NB4 (cell line): ENCODE measurements around the gene KIDINS220.

ENCODE experiments used
- DNase-seq: peaks from one replicate; pipeline ENCODE4 v3.0.0; 2010; ENCODE audit warnings: low read depth
- H3K4me3 ChIP-seq: one replicate; pipeline ENCODE4 v1.5.1; 2011; ENCODE audit warnings: mild to moderate bottlenecking, low read depth, low read length, moderate library complexity
- MYC ChIP-seq: IDR thresholded peaks from 2 replicates; pipeline ENCODE4 v1.6.1; 2011; ENCODE audit warnings: low read depth, low read length
- POLR2A ChIP-seq: IDR thresholded peaks from 2 replicates; pipeline ENCODE4 v1.6.1; 2011; ENCODE audit warnings: mild to moderate bottlenecking; ENCODE audit not compliant: insufficient read length; ENCODE audit errors: extremely low read depth
- TF ChIP-seq, protein P1 (sequence below): IDR thresholded peaks from 2 replicates; pipeline ENCODE4 v1.6.1; 2011; ENCODE audit warnings: low read depth, low read length
- TF ChIP-seq, protein P2 (sequence below): IDR thresholded peaks from one replicate; pipeline ENCODE4 v1.5.1; 2012; ENCODE audit warnings: low read depth, low read length

KIDINS220 gene

DNA sequence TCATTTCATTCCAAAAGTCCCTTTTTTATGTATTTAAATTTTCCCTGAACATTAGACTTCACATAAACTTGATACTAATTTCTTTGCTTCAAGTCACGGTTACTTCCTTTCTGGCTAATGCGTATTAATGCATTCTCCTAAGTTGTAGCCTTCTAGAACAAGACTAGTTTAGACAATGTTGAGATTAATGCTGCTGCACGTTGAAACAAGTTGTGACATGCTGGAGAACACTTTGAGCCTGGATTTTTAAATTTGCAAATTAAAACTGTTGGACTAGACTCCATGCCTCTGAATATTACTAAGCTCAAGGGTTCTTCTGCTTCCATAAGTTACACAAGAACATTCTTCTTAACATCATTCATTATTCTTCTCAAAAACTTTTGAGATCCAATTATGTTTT lies 126.5 kb downstream of the KIDINS220 start:
- no peak for DNase-seq
- H3K4me3 ChIP-seq, result no peak overlapping the region
- TF ChIP-seq, protein P1, sequence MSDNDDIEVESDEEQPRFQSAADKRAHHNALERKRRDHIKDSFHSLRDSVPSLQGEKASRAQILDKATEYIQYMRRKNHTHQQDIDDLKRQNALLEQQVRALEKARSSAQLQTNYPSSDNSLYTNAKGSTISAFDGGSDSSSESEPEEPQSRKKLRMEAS, result no peak
- TF ChIP-seq, protein P2, sequence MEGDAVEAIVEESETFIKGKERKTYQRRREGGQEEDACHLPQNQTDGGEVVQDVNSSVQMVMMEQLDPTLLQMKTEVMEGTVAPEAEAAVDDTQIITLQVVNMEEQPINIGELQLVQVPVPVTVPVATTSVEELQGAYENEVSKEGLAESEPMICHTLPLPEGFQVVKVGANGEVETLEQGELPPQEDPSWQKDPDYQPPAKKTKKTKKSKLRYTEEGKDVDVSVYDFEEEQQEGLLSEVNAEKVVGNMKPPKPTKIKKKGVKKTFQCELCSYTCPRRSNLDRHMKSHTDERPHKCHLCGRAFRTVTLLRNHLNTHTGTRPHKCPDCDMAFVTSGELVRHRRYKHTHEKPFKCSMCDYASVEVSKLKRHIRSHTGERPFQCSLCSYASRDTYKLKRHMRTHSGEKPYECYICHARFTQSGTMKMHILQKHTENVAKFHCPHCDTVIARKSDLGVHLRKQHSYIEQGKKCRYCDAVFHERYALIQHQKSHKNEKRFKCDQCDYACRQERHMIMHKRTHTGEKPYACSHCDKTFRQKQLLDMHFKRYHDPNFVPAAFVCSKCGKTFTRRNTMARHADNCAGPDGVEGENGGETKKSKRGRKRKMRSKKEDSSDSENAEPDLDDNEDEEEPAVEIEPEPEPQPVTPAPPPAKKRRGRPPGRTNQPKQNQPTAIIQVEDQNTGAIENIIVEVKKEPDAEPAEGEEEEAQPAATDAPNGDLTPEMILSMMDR, result no peak
- TF ChIP-seq POLR2A (no peak), MYC (no peak)

DNA sequence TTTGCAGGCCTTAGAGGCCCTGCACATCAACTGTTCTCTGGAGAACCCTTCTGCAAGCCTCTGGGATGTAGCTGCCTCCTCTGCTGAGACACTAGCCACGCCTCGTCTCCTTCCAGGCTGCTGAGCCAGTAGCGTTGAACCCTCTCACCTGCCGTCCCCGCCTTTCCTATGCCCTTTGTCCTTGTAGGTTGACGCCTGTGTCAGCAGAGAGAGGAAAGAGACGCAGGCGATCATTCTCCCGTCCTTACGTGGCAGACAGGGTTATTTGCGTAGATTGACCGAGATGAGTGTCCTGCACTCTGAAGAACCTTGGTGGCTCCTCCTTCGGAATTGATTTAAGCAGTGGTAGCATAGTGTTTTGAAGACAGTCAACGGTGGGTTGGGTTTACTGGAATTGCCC lies 127.8 kb downstream of the KIDINS220 start:
- TF ChIP-seq, protein P1, result no peak
- TF ChIP-seq POLR2A (no peak), MYC (no peak)
- TF ChIP-seq, protein P2, result no peak
- no peak for DNase-seq
- H3K4me3 ChIP-seq, result no peak overlapping the region

DNA sequence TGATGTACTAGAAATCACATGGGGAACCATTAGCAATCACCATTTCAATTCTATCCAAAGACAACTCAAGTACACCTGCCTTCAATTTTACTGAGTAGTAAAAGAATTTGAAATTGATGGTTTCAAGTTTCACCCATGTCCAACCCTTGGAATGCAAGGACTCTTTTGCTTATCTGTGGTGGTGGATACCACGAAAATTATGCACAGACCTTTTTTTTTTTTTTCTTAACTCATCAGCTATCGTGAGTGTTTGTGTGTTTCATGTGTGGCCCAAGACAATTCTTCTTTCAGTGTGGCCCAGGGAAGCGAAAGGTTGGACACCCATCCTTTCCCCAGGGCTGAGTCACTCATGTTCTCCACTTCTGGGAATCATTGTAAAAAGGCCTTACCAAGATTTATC lies 132.5 kb downstream of the KIDINS220 start:
- no peak for TF ChIP-seq POLR2A
- TF ChIP-seq, protein P1, result no peak
- TF ChIP-seq, protein P2, result no peak
- TF ChIP-seq MYC, result no peak

DNA sequence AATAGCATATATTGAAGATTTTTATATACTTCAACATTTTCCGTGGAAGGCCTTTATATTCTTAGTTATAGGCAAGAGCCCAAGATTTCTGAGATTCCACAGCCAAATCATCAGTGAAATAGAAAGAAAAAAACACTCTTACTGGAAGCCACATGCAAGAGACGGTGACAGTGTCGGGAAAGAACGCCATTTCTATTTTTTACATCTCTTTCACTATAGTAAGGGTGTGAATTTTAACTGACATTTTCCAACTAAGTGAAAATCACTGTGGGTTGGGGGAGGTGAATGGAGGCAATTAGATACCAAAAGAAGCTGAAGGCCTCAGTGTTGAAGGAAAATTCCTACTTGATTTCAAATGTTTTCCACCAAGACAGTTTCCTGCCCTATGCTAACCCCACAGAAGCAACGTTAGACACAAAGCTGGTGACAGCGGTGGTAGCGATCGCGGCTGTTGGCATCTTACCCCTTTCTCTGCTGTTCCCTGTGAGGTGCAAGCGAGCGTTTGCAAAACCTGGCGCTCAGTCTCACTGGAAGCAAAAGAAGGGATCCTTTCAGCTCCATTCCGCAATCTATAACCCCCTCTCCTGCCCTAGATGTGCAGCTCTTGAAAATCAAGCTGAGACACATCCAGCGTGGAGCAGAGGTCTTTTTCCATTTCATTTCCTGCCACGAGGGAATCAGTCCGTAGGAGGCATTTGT lies 135.6 kb downstream of the KIDINS220 start:
- H3K4me3 ChIP-seq, result no peak overlapping the region
- DNase-seq, result no peak
- no peak for TF ChIP-seq MYC
- TF ChIP-seq, protein P1, result no peak
- no peak for TF ChIP-seq POLR2A
- TF ChIP-seq, protein P2, result no peak

More for the DNA sequence above, 132.5 kb downstream of the KIDINS220 start:
- H3K4me3 ChIP-seq, result no peak overlapping the region
- DNase-seq, result no peak

DNA sequence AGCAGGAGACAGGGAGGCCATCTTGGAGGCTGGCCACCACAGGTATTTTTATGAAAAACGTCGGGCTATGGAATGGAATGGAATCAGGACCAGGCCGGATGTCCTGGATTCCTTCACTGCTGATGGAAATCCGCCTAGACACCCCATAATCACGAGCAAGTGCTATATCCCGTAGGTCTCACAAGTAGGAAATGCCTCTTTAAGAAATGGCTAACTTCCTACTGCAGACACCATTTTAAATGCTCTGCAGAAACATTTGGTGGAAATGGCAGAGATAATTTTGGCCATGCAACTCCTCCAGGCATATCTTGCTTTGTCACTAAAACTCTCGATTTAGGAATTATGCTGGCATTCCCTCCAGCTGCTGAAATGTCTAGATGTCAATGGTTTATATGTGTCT lies 137.6 kb downstream of the KIDINS220 start:
- DNase-seq, result no peak
- TF ChIP-seq, protein P1, result no peak
- TF ChIP-seq, protein P2, result no peak
- TF ChIP-seq MYC (no peak), POLR2A (no peak)
- H3K4me3 ChIP-seq, result no peak overlapping the region
